Posterior vena cava (tissue), 2 donors: Measurements from ENCODE around the gene SIGMAR1. TPM values are rescaled to one million over a fixed set of nuclear protein-coding genes. Genes with fewer than 3 reads are reported as not detected.

ENCODE experiments used
- DNase-seq: peaks from one replicate; pipeline ENCODE4 v3.0.0-alpha.2; 2020; ENCODE audit warnings: low spot score
- intact Hi-C, 2 donors: fragments of 100-400 bp; cut with DNase I; formaldehyde crosslinking; loops; one replicate each; pipeline versions ENCODE4 v1.14.1 to v1.14.2; 2022 to 2023
- total RNA-seq, 2 donors: library from RNA; stranded (reverse); fragmentation: NEBNext Ultra II Directional; extraction: Animal tissue kit (Norgen Biotek cat#: 25700); gene quantifications; one replicate each; pipeline ENCODE4 v1.2.1, GENCODE V29; 2021
- donor health status: DM: yes; HTN: yes; CAD: no.
- donor health status: DM: yes; HTN: yes; CAD: no.

The SIGMAR1 gene
- total RNA-seq, 2 donors from 2014 or later = 38.1 to 48.5 TPM

DNA sequence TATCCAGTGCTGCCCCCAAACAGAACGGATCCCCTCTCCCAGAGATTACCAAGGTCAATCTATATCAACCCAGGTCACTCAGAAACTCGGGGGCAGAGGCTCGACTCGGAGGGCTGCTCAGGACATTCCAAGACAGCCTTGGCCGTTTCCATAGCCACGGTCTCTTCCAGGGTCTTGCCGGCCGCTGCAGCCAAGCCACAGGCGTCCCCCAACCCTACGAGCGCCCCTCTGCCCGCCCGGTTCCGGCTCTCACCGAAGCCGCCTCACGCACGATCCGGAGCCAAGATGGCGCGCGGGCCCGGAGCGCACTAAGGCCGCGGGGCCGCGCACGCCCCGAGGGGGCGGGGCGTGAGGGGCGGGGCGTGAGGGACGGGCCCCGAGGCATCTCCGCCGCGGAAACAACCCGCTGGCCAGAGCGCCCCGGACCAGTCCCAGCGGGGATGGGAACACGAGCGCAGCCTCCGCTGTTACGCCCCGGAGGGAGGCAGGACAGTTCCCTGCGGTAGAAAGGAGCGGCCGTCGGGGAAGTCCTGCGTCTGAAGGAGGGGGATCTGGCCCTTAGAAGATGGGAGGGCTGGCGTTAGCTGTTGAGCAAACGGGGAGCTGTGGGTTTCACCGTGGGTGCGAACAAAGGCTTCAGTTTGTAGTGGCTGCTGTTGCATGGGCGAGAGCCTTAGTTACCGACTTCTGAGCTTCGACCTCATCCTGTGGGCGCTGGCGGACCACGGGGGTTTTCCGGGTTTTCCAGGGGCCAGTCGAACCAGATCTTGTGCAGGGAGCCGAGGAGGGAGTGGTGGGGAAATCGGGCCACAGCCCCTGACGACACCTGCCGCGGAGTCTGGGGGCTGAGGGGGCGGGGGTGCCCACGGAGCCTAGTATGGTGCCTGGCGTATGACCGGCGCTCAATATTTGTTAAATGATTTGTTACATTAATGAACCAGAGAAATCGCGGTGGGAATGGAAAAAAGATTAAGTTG lies 25.5 kb downstream of the SIGMAR1 start, which contains the start of gene RPP25L:
Gene RPP25L (minus strand): TSS at position 287 of the 977 bp plus-strand sequence. CDS start 801 bp downstream, outside the sequence.
- DNase-seq = peak; percentile 95
- intact Hi-C loops = loop anchor here in 1 of 2 donors (5.0 kb wide), 1 partner anchor 275 kb away; no protein-coding TSS in a partner anchor

DNA sequence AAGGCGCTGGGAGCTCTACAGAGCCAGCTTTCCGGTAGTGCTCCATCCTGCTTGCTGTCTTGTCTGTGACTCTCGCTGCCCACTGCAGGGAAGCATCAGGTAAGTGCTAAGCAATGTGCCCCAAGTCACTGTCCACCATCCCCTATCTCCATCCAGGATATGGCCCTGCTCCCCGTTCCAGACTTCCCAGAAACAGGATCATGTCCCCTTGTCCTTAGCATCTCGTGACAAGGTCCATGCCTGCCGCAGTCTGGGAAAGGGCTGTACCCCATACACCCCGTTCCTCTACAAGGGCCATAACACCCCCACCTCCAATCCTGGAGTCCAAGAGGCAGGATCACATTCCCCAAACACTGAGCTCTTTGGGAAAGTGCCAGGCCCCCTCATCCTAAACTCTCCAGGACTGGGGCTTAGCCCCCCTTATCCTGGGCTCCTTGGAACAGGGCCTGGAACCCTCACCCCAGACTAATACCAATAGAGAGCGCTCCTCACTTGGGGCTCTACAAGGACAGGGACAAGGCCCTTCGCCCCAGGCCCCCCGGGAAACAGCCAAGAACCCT lies 26.3 kb downstream of the SIGMAR1 start:
- intact Hi-C loops = loop anchor here in 1 of 2 donors (5.0 kb wide), 1 partner anchor 274 kb away; no protein-coding TSS in a partner anchor
- DNase-seq = no peak

DNA sequence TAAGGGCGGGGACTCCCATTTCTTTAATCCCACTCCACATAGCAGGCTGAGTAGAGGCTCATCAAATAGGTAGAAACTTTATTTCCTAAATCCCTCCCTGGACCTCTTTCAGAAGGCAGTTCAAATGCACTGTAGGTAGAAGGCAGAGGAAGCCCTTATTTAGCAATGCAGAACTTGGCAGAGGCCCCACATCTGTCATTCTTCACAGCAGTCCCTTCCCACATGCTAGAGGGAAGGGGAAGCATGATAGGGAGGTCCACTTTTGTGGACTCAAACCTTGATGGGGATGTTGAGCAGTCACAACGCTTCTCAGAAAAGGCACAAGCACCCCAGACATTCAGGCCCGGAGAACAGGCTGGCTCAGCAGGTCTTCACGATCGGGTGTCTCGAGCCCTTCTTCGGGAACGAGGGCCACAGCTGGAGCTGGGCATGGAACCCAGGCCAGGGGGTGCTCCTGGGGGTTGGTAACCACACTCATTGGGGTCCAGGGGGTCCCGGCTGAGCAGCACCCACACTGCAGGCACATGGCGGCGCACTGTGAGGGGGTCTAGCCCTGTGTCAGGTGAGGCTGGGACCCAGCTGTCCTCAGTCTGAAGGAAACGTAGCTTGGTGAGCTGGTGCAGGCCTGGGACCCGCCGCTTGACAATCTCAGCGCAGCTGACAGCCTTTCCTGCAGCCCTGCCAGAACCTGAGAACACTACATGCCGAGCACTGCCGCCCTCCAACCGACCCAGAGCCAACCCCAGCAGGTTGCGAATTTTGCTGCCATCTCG lies 27.0 kb downstream of the SIGMAR1 start:
- intact Hi-C loops = loop anchor here in 1 of 2 donors (5.0 kb wide), 1 partner anchor 273 kb away; no protein-coding TSS in a partner anchor
- DNase-seq = no peak

DNA sequence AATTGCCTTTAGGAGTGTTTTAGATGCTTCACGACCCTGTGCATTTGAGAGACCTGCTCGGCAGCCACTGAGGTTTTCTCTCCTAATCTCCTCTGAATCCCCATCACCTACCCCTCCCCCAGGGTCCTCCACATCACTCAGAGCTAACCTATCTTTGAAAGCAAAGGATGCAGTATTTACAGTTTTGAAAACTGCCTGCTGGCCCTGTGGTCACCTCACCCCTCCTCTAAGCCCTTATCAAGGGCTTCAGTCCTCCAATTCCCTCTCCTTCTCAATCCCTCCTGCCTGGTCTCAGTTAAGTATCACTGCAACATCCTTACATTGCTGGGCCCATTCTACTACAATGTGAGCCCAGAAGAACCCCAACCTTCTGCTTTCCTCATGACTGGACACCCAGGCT lies 30.3 kb downstream of the SIGMAR1 start:
- intact Hi-C loops = no loop called here
- no peak for DNase-seq

DNA sequence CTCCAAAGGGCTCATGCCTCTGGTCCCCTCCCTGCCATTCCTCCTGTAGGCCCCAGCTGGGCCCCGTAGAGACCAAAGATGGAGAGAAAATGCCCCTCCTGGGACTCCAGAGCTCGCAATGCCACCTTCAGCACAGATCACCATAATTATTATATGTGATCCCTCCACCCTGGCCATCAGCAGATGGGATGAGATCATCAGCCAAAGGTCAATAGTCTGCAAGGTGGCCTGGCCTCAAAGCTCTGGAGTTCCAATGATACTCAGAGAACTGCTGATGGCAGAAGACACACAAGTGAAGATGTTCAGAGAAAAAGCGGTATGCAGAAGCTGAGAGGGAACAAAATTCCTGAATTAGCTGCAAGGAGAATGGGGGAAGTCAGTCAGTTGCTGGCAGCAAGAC lies 30.7 kb downstream of the SIGMAR1 start:
- intact Hi-C loops = no loop called here
- DNase-seq = no peak

DNA sequence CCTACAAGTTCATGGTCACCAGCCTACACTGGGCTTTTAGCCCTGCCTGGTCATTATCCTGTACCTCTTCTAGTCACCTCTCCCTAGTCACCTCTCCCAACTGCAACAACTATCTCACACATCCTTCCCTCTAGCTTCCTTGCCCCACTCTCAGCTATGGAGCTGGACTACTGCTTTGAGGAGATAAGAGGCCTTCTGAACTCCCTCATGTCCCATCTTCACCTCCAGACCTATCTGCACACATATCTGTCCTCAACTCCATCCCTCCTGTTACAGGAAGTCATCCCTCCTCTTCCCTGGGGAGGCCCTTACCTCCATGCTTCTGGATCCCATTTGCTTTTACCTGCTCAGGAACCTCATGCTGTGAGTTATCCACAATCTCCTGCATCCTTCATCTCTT lies 31.4 kb downstream of the SIGMAR1 start:
- intact Hi-C loops = no loop called here
- no peak for DNase-seq

DNA sequence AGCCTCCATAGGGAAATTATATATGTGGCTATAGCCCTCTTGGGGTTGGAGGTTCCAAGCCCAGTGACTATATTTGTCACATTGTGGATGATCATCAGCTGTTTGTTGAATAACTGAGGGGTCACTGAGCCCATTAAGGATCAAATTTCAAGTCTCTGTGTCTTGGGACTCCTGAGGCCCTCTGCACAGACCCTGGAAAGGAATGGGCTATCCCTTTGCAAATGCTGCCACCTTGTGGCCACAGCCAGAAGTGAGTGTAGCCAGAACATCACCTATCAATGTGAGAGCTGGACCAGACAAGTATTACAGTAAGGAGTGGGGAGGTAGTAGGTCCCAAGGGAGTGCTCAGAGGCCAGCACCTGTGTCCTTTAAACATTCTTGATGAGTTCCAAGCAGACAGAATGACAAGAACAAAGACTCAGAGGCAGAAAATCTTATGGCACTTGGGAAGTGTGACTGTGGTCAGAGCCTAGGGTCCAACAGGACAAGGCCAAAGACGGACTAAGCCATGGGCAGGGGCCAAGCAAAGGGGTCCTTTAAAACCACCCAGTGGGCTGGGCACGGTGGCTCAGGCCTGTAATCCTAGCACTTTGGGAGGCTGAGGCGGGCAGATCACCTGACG lies 33.9 kb downstream of the SIGMAR1 start:
- intact Hi-C loops = no loop called here
- peak; percentile 92 for DNase-seq

DNA sequence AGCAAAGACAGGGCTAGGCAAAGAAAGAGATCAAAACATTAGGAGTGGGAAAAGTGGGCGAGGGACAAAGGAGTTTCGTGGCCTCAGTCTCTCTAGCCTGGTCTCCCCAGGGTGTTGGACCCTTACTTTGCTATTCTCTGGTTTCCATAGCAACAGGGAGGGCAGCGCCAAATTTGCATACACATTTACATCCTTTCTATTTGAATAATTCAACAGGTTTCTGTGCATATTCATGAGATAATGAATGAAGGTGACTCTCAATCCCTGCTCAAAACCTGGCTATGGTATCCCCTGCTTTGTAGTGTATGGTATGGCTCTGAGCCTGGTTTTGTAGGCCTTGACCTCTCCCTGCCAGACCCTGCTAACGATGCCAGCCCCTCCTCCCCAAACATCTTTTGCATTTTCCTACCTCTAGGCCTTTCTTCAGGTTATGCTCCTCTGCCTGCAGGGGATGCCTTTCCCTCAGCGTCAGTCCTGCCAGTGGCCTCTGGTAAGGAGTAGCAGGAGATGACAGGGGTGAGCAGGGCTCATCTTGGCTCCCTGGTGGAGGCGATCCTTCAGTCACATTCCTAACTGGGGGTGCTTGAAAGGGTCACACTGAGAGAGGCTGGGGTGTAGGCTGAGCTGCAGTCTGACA lies 35.5 kb downstream of the SIGMAR1 start:
- intact Hi-C loops = no loop called here

DNA sequence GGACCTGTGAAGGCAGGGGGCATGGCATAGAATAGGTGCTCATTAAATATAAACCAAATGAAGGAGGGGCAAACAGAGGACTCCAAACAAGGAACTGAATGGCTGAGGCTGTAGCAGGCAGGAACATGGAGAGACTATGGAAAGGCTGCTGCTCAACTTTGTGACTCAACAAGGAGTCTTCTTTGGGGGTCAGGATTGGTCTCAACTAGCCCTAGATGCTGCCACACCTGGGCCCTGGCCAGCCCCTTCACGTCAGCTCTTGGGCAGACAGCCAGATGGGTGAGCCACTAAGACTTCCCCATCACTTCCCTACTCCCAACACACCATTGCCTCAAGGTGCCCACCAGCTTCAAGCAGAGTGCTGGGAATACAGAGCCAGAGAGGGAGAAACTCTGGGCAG lies 36.7 kb downstream of the SIGMAR1 start:
- no peak for DNase-seq
- intact Hi-C loops = no loop called here

More for the DNA sequence above, 35.5 kb downstream of the SIGMAR1 start:
- no peak for DNase-seq

DNA sequence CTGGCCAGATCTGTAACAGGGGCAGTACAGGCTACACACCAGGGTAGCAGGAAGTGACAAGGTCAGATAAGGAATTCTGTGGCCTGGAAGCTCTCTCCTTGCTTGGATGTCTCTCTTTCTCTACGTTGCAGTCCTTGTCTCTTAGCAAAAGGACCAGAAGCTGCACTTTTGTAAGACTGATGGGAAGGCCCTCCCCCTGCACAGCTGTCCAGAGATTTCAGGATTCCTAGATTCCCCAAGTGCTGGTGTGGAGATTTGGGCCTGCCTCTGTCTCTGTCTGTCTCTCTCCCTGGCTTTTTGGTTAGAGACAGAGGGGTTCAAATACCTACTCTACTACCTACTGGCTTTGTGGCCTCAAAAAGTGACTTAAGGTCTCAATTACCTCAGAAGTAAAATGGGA lies 38.0 kb downstream of the SIGMAR1 start:
- no peak for DNase-seq
- intact Hi-C loops = loop anchor here in 1 of 2 donors (10.0 kb wide), 1 partner anchor 195 kb away; no protein-coding TSS in a partner anchor

DNA sequence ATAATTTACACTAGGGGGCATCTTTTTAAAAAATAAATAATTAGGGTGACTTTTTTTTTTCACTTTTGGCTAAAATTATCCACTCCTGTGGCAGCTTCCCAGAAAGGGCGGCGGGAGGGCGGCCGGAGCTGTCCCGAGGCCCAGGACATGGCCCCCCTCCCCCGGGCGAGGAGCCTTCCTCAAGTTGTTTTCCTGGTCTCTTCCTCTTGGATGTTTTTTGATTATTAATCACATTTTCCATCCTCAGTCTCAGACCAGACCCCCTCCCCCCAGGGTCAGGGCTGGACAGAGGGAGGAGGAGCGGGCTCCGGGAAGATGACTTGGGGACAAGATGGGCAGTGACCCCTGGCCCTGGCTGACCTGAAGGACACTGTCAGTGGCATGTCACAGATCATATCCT lies 43.4 kb downstream of the SIGMAR1 start:
- intact Hi-C loops = loop anchor here (5.0 to 10.0 kb wide), 3 partner anchors 47 to 189 kb away; no protein-coding TSS in a partner anchor
- no peak for DNase-seq

DNA sequence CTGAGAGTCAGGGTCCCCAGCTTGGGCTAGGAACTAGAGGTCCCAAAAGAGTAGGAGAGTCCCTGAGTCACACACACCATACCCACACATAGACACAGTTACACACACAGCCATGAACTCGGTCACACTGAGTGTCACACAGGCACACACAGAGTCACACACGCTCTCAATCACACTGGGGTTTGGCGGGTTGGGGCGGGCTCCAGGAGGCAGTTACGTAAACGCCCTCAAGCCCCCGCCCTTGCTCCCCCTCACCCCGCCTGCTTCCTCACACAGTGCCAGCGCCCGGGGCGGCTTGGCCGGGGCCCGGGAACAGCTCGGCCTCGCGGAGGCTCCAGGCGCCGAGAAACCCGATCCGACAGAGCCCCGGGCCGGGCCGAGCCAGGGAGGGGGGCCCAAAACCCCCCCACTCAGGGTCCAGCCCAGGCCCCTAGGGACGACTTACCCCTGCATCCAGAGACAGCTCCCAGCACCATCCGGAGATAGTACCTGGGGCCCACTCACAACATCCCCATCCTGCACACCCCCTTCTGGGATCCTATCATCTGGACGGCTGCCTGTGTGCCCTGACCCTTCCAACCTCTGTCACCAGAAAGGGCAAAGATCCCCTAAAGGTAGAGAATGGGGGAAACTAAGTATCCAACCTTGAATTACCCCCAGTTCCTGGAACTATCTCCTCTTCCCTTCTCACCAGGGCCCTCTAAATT lies 44.5 kb downstream of the SIGMAR1 start:
- intact Hi-C loops = loop anchor here (2.0 to 10.0 kb wide), 4 partner anchors 46 to 188 kb away; no protein-coding TSS in a partner anchor
- DNase-seq = peak; percentile 92

DNA sequence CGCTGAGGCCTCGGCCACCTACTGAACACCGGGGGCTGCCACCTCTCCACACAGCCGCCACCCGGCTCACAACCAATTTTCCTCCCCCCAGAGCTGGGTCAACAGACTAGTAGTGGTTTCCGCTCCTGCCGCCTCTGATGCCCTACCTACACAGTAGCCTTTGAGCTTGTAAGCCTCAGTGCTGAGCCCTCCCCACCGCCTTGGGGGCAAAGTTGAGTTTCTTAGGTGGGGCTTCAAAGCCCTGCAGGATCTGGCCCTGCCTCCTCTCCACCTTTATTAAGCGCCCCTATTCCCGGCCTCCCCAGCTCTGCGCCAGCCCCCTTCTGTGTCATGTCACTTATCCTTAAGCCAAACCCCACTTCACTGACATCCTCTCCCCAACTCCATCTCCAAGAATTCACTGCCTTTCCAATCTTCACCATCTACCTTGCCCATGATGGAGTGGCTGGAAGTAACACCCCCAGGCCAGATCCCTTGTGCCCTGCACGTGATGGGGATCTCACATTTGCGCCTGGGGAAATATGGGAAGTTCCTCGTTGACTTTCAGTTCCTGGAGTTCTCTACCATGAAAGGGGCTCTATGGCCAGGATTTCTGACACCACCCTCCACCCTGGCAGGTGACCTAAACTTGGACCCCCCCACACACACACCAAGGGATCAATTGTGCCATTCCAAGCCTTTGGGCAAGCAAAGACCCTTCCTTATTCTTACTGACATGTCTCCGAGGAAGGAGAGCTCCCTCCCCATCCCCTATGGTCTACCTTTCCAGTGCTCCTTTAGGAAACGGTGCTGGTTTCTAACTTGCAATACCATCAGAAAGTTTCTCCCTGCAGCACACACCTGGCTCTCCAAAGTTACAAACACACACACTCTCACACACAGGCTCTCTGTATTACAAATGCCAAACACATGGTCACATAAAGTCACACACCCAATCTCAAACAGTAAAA lies 45.4 kb downstream of the SIGMAR1 start:
- intact Hi-C loops = loop anchor here (2.0 to 10.0 kb wide), 4 partner anchors 45 to 187 kb away; no protein-coding TSS in a partner anchor
- DNase-seq = no peak

DNA sequence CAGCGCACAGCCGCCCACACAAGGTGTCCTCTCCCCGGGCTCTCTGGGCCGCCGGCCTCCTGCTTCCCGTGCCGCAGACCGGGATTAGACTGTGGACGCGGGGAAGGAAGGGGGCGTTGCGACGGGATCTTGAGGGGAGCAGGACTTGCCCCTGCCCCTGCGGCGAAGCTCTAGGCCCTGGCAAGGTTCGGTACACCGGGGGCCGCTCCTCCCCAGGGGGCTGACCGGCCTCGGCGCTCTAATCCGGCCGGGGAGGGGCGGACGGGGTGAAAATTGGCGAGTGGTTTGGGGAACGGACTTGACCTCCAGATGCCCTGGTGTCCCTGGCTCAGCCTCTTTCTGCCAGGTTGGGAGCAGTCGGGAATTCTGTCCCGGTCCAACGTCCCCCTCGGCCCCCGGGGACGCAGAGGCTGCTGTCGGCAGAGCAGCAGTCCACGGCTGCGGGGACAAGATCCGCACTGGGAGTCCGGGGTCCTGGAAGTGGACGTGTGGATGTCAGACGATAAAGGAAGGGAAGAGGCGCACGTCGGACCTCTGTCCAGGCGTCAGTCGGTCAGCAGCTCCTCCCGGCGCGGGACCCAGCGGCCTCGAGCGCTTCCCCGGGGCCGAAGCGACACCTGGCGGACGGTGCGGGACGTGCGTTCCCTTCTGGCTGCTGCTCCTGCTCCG lies 46.2 kb downstream of the SIGMAR1 start:
- intact Hi-C loops = loop anchor here (5.0 to 10.0 kb wide), 3 partner anchors 44 to 187 kb away; no protein-coding TSS in a partner anchor
- DNase-seq = peak; percentile 97

DNA sequence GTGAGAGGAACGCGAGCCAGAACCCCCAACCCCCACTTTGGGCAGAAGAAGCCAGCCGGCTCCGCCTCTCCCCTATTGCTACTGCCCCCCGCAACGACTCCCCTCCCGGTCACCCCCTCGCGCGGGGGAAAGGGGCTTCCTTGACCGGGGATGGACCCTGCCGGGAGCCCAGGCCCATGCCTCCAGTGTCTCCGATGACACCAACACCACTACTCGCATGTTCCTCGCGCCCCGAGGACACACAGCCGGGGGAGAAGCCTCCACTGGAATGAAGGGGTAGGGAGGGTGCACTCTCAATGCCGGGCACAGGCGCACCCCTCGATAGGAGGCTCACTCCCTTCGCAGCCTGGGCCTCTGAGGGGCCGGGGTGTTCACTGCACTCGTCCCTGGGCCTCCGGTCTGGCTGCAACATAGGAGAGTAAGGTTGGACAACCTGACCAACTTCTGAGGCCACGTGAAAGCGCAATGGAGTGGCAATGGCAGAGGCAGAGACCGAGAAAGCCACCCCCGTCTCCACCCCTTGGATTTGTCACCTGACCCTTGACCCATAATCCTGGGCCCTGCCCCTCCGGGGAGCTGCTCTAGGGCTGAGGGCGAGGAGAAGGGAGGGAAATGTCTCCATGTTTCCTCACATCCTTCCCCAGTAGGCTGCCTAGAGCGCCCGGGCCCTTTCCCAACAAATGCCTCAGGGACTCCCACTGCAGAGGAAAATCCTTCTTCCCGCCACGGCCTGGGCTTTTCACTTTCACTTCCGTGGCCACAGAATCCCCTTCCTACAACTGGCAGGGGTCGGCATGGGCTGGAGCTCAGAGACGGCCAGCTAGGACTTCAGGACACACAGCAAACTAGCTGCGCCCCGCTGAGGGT lies 47.0 kb downstream of the SIGMAR1 start:
- intact Hi-C loops = loop anchor here (5.0 to 10.0 kb wide), 3 partner anchors 43 to 186 kb away; no protein-coding TSS in a partner anchor
- DNase-seq = no peak
